Measurements from ENCODE around the gene TRRAP. TPM values are rescaled to one million over a fixed set of nuclear protein-coding genes. Genes with fewer than 3 reads are reported as not detected.
A peak's percentile ranks its signal among the peaks of the same experiment; 100 is the strongest.

Gene TRRAP
- total RNA-seq, 2 donors from 2014 or later, result 22.9 to 23.1 TPM

DNA sequence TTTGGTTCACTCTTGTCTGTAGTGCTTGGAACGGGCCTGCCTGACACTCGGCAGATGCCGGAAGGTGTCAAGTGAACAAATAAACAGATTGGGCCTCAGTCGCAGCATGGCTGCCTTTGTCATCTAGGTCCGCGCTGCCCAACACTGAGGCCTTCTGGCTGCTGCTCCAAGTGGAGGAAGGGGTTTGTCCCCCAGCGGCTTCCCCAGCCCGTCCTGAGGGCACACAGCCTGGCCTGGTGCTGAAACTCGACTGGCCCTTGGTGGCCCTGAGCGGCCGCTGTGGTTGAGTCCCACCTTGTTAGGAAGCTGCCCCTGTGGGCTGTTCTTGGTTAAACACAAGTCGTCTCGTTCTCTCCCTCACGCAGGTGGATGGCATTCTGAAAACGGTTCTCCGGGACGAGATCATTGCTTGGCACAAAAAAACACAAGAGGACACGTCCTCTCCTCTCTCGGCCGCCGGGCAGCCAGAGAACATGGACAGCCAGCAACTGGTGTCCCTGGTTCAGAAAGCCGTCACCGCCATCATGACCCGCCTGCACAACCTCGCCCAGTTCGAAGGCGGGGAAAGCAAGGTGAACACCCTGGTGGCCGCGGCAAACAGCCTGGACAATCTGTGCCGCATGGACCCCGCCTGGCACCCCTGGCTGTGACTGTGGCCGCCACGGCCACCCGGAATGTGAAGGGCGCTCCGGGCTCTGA, 133.5 kb downstream of the TRRAP start:
- DNase-seq (no peak), ATAC-seq (no peak)
- intact Hi-C loops (cut with DNase I), result no loop called here

DNA sequence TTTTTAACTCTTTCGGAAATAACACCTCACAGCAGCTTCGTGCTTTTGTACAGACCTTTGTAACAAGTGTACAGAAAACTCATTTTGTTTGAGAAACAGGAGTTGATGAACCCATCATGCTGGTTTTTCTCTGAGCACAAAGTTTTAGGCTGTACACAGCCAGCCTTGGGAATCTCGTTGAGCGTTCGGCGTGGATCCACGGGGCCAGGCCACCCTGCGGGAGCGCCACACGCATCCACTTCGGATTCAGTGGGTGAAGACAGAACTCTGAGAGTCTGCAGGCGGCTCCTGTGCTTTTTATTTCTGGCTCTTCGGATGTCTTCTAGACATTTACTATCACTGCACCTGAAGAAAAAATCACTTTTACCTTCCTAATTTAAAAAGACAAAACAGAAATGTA, 134.4 kb downstream of the TRRAP start:
- DNase-seq (no peak), ATAC-seq (no peak)
- intact Hi-C loops (cut with DNase I), result no loop called here

DNA sequence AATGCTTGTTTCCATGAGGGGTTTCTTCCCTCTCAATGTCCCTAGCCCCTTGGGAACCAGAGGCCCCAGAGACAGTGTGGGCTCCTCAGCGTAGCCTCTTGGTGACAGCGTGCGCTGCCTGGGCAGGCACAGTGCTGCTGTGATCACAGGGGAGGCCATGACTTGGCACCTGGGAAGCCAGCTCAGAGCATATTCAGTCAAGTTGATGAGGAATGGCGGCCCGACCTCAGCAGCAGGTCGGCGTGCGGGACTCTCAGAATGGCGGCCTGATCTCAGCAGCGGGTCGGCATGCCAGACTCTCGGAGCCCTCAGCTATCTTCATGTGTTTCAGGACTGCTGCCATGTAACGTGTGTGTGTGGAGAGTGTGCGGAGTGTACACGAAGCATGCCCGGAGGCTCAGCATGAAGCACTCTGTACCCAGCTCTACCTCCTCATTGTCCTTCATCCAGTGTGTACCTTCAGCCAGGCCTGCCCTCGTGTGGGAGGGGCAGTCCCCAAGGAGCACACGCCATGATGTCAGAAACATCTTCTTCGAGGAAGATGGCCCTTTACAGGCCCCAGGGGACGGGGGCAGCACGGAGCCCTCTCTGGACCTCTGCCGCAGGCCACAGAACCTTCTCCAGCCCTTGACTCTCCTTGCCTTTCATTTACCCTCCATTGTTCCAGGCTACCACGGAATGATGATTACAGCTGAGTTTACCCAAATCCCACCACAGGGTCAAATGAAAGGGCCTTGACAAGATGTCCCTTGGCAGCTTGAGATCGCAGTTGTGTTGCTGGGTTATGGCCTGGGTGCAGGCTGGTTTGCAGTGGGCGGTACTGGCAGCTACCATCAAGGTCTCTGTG, 135.2 kb downstream of the TRRAP start:
- no peak for DNase-seq
- intact Hi-C loops (cut with DNase I), result no loop called here
- ATAC-seq, result peak in 1 of 2 donors; percentile 12

DNA sequence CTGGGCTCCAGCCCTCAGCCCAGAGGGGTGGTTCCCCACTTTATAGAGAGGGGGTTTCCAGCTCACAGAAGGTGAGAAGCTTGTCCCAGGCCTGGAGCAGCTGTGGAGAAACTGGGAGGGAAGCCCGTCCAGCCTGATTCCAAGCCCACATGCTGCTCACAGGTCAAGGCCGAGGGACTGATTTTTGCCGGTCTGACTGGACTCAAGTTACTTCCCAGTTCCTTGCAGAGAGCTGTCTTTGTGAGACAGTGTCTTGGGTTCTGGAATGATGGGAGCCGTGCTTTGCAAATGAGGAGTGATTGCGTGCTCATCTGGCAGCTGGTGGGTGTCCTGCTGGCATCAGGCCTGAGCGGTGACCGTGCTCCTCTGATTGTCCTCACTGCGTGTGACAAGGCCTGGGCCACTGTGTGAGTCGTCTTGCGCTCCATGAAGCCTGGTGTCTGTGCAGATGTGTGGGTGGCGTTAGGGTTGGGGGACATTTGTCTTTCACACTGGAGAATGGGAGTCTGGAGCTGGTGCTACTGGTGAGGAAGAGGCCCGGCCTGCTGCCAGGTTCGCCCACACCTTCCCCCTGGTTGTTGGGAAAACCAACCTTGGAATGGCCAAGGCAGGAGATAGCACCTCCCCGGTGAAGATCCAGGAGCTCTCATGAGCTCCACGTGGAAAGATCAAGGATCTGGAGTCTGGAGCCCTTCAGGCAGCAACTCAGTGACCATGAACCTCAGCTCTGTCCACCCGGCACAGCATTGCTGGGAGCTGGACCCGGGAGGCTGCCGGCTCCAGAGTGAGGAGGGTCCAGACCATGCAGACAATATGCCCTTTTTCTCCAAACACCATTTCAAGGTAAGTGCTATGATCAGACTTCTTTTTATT, 136.0 kb downstream of the TRRAP start:
- DNase-seq (no peak), ATAC-seq (peak in 1 of 2 donors; percentile 14)
- intact Hi-C loops (cut with DNase I), result no loop called here

DNA sequence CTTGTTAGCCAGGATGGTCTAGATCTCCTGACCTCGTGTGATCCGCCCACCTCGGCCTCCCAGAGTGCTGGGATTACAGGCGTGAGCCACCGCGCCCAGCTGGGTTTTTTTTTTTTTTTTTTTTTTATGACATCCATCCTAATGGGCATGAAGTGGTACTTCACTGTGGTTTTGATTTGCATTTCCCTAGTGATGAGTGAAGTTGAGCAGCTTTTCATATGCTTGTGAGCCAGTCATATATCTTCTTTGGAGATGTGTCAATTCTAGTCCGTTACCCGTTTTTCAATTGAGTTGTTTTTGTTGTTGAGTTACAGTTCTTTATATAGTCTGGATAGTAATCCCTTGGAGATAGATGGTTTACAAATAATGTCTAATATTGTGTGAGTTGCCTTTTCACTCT, 137.9 kb downstream of the TRRAP start:
- DNase-seq, result no peak
- ATAC-seq, result no peak
- intact Hi-C loops (cut with DNase I), result no loop called here

DNA sequence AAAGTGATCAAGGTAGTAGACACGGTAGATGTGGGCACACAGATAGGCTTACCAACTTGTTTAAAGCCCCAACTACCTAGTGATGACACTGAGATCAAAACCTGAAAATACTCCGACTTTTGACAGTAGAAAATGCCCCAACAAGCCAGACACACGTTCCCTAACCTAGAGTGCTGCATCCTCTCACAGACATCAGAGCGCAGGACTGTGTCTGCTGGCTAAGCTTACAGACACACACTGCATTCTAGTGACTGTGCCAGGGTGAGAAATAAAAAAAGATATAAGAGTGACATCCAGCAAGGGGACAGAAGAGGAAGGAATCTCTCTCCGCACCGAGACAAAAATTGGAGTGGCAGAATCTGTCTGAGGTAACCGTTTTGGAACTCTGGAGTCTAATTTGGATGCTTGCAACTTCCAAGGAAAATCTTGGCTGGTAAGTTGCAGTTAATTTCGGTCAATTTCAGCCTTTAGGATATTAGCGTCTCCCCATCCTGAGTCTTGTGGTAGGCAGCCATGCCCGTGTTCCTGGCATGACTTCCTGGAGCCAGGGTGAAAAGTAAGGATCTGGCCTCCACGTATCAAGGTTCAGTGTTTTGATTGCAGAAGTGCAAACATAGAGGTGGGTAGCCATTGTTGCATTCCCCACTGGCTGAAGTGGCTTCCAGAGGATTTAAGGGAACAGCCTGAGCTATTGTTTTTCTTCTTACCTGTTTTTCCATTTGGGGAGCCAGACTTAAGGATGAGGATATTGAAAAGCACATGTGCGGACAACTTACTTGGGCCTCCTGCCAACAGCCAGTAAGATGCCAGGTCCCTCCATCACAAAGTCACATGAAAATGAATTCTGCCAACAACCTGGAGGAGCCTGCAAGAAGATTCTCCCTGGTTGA, 141.4 kb downstream of the TRRAP start:
- peak; percentile 30 to 44 for ATAC-seq
- intact Hi-C loops (cut with DNase I), result no loop called here
- DNase-seq, result no peak

DNA sequence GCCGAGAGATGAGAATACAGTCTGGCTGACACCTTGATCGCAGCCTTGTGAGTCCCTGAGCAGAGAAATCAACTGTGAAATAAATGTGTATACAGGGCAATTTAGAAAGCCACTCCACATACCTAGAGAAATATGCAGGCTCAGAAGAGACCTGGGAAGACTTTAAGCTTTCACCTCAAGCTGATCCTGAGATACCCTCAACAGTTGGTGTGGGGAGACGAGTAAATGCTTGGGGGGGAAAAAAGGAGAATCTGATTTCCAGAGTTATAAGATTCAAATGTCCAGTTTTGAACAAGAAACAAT, 142.0 kb downstream of the TRRAP start:
- no peak for ATAC-seq
- no peak for DNase-seq
- intact Hi-C loops (cut with DNase I), result no loop called here

DNA sequence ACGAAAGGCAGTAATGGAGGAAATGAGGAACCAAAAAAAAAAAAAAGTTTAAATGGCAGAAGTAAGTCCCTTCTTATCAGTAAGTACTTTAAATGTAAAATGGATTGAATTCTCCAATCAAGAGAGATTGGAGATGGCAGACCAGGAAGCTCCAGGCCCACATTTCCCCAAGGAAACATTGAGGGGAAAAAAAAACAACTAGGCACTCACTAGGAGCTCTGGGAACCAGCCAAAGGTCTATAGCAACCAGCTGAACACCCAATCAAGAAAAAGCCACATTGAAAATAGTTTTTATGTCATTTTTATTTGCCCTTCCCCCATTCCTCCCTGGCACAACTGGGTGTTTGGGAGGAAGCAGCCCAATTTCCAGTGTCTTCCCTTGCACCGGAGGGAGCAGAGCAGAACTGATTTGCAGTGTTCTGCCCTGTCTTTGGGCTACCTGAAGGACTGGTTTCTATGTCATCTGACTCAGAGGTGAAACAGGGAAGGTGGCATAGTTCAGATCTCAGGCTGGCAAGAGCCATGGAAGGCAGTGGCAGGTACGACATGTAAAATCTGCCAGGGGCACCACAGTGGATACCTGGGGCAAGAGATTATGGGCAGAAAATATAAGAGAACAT, 143.7 kb downstream of the TRRAP start:
- DNase-seq (no peak), ATAC-seq (no peak)
- intact Hi-C loops (cut with DNase I), result no loop called here

DNA sequence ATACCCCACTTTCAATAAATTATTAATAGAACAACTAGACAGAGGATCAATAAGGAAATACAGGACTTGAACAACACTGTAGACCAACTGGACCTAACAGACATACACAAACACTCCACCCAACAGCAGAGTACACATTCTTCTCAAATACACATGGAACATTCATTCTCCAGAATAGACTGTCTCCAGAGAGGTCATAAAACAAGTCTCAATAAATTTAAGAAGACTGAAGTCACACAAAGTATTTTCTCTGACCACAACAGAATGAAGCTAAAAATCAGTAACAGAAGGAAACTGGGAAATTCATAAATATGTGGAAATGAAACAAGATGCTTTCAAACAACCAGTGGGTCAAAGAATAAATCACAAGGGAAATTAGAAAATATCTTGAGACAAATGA, 145.7 kb downstream of the TRRAP start:
- ATAC-seq (no peak), DNase-seq (no peak)

DNA sequence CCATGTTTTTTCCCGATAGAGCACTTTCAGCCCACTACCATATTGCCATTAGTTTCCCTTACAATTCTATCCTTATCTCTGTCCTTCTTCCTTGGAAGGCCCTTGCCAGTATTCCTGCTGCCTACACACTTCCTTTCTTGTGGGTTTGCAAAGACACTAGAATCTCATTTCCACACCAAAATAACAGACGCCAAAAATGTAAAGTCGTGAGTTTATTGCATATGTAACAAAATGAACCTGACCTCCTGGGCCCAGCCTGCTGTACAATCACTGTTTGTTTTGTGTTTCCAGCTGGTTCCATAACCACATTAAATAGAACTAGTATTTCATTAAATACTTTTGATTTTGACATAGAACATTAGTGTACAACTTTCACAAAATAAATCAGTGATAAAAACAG, 148.9 kb downstream of the TRRAP start:
- DNase-seq, result no peak
- intact Hi-C loops (cut with DNase I), result no loop called here

More for the DNA sequence above, 145.7 kb downstream of the TRRAP start:
- intact Hi-C loops (cut with DNase I), result no loop called here

DNA sequence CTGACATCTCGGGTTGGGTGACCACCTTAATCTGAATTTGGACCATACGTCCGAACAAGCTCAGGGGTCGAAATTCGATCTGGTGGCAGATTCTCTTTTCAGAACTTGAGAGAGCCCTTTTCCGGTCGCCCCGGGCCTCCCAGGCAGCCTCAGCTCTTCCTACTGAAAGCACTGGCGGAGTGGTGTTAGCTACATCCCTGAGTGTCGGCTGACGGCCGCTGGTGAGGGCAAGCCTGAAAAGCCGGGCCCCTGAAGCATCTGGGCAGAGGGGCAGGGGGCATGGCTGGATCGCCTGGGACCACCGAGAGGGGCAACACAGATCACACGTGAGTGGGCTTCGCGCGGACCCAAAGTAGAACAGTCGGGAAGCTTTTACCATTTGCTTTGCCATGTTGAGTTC, 149.5 kb downstream of the TRRAP start:
- DNase-seq (no peak), ATAC-seq (no peak)
- intact Hi-C loops (cut with DNase I), result no loop called here

More for the DNA sequence above, 148.9 kb downstream of the TRRAP start:
- no peak for ATAC-seq

DNA sequence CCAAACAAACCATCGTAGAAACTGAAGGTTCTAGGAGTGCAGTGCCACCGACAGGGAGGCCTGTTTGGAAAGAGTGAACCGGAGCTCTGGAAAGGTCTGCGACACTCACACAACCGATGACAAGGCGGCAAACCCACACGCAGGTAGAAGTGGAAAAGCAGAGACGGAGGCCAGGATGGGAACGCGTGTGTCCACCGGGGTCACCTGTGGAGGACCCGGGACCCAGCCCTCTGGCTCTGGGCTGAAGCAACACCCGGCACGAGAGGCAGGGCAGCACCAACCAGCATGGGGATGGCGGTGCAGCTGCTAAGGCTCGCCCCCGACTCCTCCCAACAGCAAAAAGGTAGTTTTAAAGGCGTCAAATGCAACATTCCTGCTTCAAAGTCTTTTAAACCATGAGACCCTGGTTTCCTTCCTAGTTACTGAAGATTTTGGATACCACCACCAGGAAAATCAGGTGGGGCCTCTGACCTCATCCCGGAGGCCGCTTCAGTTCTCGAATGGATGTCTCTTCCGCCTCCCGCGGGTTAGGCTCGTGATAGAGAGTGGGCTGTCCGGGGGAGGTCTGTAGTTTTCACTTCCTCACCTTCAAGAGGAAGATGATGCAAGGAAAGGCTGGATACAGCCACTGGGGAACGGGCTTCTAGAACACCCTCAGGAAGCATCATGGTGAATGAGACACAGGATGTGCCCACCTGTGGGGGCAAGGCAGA, 150.1 kb downstream of the TRRAP start:
- DNase-seq (no peak), ATAC-seq (no peak)
- intact Hi-C loops (cut with DNase I), result no loop called here

DNA sequence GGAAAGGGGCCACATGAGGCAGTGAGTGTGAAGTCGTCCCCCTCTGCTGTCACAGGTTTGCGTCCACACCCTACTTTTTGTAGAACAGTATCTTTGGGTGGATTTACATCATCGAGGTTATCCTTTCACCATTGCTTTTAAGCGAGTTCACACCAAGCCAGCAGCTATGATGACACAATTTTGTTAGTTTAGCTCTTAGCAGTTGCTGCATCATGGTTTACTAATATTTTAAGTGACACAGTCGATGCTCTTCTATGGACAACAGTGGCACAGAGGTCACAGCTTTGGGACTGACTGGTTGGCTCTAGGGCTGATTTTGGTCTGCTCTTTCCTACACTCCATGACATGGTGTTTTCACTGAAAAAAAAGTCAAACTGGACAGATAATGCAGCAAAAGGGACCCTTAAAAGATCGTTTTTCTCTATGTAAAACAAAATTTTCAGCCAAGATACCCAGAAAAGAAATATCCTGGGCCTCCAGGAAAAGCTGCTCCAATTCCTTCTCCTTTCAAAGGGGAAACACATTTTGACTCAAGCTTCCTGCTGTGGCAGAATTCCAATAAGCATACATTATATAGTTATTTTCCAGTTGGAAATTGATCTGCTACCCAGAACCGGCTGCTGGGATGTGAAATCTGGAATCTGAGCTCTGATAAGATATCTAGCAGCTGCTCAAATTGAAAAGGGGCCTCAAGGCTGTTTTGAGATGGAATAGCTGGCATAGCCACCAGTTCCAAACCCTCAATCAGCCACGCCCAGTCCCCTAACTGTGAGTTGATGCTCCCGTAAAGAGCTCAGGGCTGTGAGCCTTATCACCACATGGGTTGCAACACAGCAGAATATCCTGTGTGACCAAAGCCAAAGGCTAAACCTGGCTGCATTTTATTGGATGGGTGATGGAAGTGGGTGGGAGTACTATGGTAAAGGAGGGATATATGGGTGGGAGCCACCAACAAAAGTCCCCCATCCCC, 151.4 kb downstream of the TRRAP start:
- DNase-seq (no peak), ATAC-seq (no peak)
- intact Hi-C loops (cut with DNase I), result no loop called here

DNA sequence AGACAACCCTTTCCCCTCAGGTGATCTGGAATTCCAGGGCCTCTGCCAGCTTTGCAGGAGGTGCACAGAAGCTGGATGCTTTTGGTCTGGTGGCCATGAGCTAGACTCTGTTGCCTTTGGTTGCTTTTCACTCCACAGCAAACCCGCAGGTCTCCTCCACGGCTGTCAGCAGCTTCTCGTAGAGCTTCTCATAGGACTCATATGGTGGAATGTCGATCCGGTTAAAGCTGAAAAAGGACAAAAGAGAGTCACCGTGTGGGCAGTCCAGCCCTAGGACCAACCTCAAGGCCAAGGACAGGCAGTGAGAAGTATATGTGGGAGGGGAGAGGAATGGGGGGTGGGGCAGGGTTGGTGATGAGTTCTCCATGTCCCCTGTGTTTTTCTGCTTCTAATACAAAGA, 152.1 kb downstream of the TRRAP start:
- intact Hi-C loops (cut with DNase I), result no loop called here
- peak in 1 of 2 donors; percentile 10 for ATAC-seq
- DNase-seq, result no peak

DNA sequence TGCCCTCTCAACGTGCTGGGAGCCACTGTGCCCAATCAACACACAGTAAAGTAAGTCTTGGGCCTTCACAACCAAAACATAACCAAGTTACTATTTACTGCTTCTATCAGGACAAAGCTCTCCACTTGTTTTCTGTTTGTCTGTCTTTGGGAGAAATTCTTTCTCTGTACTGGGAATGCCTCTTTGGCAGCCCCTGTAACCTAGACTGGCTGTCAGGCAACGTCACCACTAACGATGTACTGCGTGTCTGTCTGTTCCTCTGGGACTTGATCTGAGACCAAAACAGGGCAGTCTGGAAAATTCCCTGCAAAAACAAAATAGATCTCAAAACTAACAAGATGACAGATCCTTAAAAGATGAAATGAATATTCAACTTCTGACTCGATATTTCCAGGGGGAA, 152.6 kb downstream of the TRRAP start:
- DNase-seq, result no peak
- intact Hi-C loops (cut with DNase I), result no loop called here
- ATAC-seq, result peak; percentile 72 to 86

DNA sequence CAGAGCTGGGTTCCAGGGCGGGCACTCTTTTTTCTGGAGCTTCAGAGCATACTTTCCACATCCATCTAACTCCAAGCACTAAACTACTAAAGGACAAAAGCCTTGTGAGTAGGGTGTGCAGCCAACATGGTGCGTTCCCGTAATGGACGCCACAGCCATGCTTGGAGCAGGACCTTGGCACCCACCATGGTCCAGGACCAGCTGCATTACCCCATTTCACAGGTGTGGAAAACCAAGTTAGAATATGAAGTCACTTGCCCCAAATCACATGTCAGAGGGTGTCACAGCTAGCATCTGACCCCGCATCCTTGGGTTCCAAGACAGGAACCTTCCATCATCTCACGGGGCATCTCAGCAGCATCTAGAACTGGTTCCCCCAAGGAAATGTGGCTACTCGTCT, 153.2 kb downstream of the TRRAP start:
- no peak for ATAC-seq
- DNase-seq, result no peak
- intact Hi-C loops (cut with DNase I), result no loop called here

DNA sequence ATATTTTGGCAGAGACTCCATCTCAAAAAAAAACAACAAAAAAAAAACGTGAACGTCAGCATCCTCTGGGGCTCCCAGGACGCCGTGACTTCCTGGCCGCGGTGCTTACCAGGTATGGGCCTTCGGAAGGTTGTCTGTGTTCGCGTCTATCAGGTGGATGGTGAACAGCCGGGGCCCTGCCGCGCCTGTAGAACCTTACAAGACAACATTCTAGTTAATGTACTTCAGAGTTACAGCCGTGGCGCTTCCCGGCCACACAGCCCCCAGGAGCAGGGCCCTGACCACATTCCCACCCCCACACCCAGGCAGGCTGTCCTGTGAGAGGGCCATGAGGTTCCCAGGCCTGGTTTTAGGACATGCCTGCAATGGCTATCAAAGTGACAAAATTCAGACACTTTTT, 154.6 kb downstream of the TRRAP start:
- no peak for ATAC-seq
- intact Hi-C loops (cut with DNase I), result no loop called here
- no peak for DNase-seq
